Right lobe of liver (tissue), 6 donors: ENCODE results near the gene ST6GALNAC4. TPM values are rescaled to one million over a fixed set of nuclear protein-coding genes. Genes with fewer than 3 reads are reported as not detected.

Experiments
- ATAC-seq, 4 donors: fragments of 200-7000 bp; cut with Tn5 transposase; one replicate each; pipeline ENCODE4 v1.9.1; 2020; ENCODE audit warnings: mild to moderate bottlenecking in 4 of 4, moderate library complexity in 4 of 4
- DNase-seq, 3 donors: peaks; one replicate each; pipeline ENCODE4 v3.0.0-alpha.2; 2020
- H3K27ac ChIP-seq, 3 donors: fragments of 200-600 bp; one replicate each; pipeline ENCODE4 v1.8.0; 2022
- H3K27me3 ChIP-seq, 2 donors: fragments of 200-600 bp; one replicate each; pipeline ENCODE4 v1.8.0; 2022
- H3K36me3 ChIP-seq, 4 donors: fragments of 200-600 bp; sonication (generic) in 1 of 4; one replicate each; pipeline versions ENCODE4 v1.5.1 to v1.8.0; 2017 to 2022; ENCODE audit warnings: control low read depth in 1 of 4
- H3K4me1 ChIP-seq, 4 donors: fragments of 200-600 bp; sonication (generic) in 1 of 4; one replicate each; pipeline versions ENCODE4 v1.5.1 to v1.8.0; 2017 to 2022; ENCODE audit warnings: control low read depth in 1 of 4
- H3K4me3 ChIP-seq, 3 donors: fragments of 200-600 bp; one replicate each; pipeline ENCODE4 v1.8.0; 2022
- H3K9me3 ChIP-seq, 4 donors: fragments of 200-600 bp; sonication (generic) in 1 of 4; one replicate each; pipeline versions ENCODE4 v1.5.1 to v1.8.0; 2017 to 2022; ENCODE audit warnings: control low read depth in 1 of 4
- CTCF ChIP-seq, 4 donors: fragments of 200-600 bp in 3 of 4; fragments of 450-650 bp in 1 of 4; IDR thresholded peaks; one replicate each; pipeline versions ENCODE4 v1.5.1 to v1.8.0; 2016 to 2022; ENCODE audit warnings: antibody characterized with exemption in 4 of 4, mild to moderate bottlenecking in 2 of 4
- POLR2A ChIP-seq: fragments of 450-650 bp; IDR thresholded peaks from one replicate; pipeline ENCODE4 v1.6.1; 2017; ENCODE audit warnings: antibody characterized with exemption, mild to moderate bottlenecking
- whole genome bisulfite sequencing: methylation state at CpG from one replicate; pipeline ENCODE4 v1.1.6; 2018; ENCODE audit warnings: low coverage, low lambda C conversion rate; ENCODE audit not compliant: insufficient coverage; ENCODE audit errors: missing lambda C conversion rate; 5-methylcytosine and 5-hydroxymethylcytosine counted together
- intact Hi-C, 2 donors: fragments of 100-400 bp; cut with DNase I; formaldehyde crosslinking; loops; one replicate each; pipeline versions ENCODE4 v1.11.2 to v1.14.1; 2022
- total RNA-seq, 6 experiments: library from RNA; depleted of rRNA in 2 of 6; stranded (reverse); fragments of >200 nt in 2 of 6; fragmentation: NEBNext Ultra II Directional in 3 of 6; extraction: Animal tissue kit (Norgen Biotek cat#: 25700) in 3 of 6; gene quantifications; one replicate each; pipeline versions ENCODE4 v1.1.0 to v1.2.4, GENCODE V29; 2016 to 2023
- donor health status: DM: no; HTN: yes; CAD: no.
- donor health status: DM: no; HTN: no; CAD: no.
- donor health status: DM: no; HTN: no; CAD: no.
- donor health status: DM: no; HTN: yes; CAD: no.
- donor health status: DM: no; HTN: yes; CAD: no.

Gene ST6GALNAC4
- total RNA-seq, 6 experiments from 2014 or later: 3.2 to 23.8 (median 11.2) TPM

- Histone ChIP-seq H3K9me3 (no peaks in the 10 kb centered on the region), H3K36me3 (no peaks in the 10 kb centered on the region), H3K4me1 (peaks cover 0 to 46% (median 8%) of the 10 kb centered on the region in 4 donors), H3K4me3 (no peak overlapping the region), H3K27me3 (no peaks in the 10 kb centered on the region), H3K27ac (peak overlapping the region in 2 of 3 donors; percentile 26 to 39)
- TF ChIP-seq POLR2A: peak; percentile 39
- TF ChIP-seq CTCF (IDR thresholded peaks at IDR 0.05): no peak
- ATAC-seq (peak; percentile 41 to 70 (median 55)), DNase-seq (peak; percentile 72 to 93 (median 78))
- 26% methylated on average over 5 of the region's 8 CpGs for WGBS
- intact Hi-C loops: no loop called here
These were observed 2.5 kb upstream of the ST6GALNAC4 start for GRCh38 chr9:127919253-127919815.

- WGBS: 71% methylated on average over 5 of the region's 8 CpGs
- no peaks in the 10 kb centered on the region for H3K36me3 ChIP-seq
- peaks cover 0 to 47% (median 8%) of the 10 kb centered on the region in 4 donors for H3K4me1 ChIP-seq
- no peaks in the 10 kb centered on the region for H3K27me3 ChIP-seq
- intact Hi-C loops: no loop called here
- H3K27ac ChIP-seq: peak overlapping the region in 2 of 3 donors; percentile 26 to 39
- ATAC-seq (no peak), DNase-seq (peak in 1 of 3 donors; percentile 61)
- TF ChIP-seq CTCF (IDR thresholded peaks at IDR 0.05) (peak in 2 of 4 donors; percentile 11 to 17), POLR2A (no peak)
- H3K4me3 ChIP-seq: no peak overlapping the region
- no peaks in the 10 kb centered on the region for H3K9me3 ChIP-seq
These were observed 1.6 kb upstream of the ST6GALNAC4 start for GRCh38 chr9:127918183-127919107.

- no peak for ATAC-seq
- Histone ChIP-seq H3K4me1 (peaks cover 0 to 56% (median 12%) of the 10 kb centered on the region in 4 donors), H3K27me3 (no peaks in the 10 kb centered on the region), H3K9me3 (no peaks in the 10 kb centered on the region), H3K4me3 (no peak overlapping the region), H3K36me3 (no peaks in the 10 kb centered on the region), H3K27ac (no peak overlapping the region)
- intact Hi-C loops: no loop called here
- DNase-seq: no peak
- 20% methylated on average over 2 of the region's 6 CpGs for WGBS
- TF ChIP-seq CTCF (IDR thresholded peaks at IDR 0.05) (no peak), POLR2A (no peak)
These were observed 762 bp upstream of the ST6GALNAC4 start for GRCh38 chr9:127917603-127918002.

- TF ChIP-seq POLR2A (no peak), CTCF (IDR thresholded peaks at IDR 0.05) (no peak)
- H3K36me3 ChIP-seq: peaks cover 0 to 1% (median 0%) of the 10 kb centered on the region in 4 donors
- no peak for DNase-seq
- 24% methylated on average over 10 of the region's 27 CpGs for WGBS
- peak overlapping the region in 2 of 3 donors; percentile 5 to 43 for H3K27ac ChIP-seq
- peak overlapping the region; percentile 54 to 69 (median 62) for H3K4me3 ChIP-seq
- peak in 1 of 4 donors; percentile 3 for ATAC-seq
- H3K9me3 ChIP-seq: no peaks in the 10 kb centered on the region
- H3K27me3 ChIP-seq: no peaks in the 10 kb centered on the region
- intact Hi-C loops: no loop called here
- H3K4me1 ChIP-seq: peaks cover 0 to 47% (median 9%) of the 10 kb centered on the region in 4 donors
These were observed 781 bp downstream of the ST6GALNAC4 start for GRCh38 chr9:127915801-127916719.
